Right ventricle myocardium inferior (tissue), 1 donor: ENCODE data around the gene TTLL4. TPM values are rescaled to one million over a fixed set of nuclear protein-coding genes. Genes with fewer than 3 reads are reported as not detected.
A peak's percentile ranks its signal among the peaks of the same experiment; 100 is the strongest.

Experiments
- ATAC-seq: fragments of 200-7000 bp; cut with Tn5 transposase; one replicate; pipeline ENCODE4 v1.9.1; 2020; ENCODE audit warnings: mild to moderate bottlenecking, moderate library complexity
- DNase-seq: peaks from one replicate; pipeline ENCODE4 v3.0.0; 2021; ENCODE audit errors: missing footprints
- intact Hi-C: fragments of 100-400 bp; cut with DNase I; formaldehyde crosslinking; loops from one replicate; pipeline ENCODE4 v1.11.0; 2022
- total RNA-seq: library from RNA; stranded (reverse); fragmentation: NEBNext Ultra II Directional; extraction: Animal tissue kit (Norgen Biotek cat#: 25700); gene quantifications from one replicate; pipeline ENCODE4 v1.2.1, GENCODE V29; 2021
- donor health status: DM: no; HTN: yes; CAD: no; lungs with severe emphysema.

TTLL4 gene
- total RNA-seq, 1 donor from 2014 or later: 8.4 TPM

DNA sequence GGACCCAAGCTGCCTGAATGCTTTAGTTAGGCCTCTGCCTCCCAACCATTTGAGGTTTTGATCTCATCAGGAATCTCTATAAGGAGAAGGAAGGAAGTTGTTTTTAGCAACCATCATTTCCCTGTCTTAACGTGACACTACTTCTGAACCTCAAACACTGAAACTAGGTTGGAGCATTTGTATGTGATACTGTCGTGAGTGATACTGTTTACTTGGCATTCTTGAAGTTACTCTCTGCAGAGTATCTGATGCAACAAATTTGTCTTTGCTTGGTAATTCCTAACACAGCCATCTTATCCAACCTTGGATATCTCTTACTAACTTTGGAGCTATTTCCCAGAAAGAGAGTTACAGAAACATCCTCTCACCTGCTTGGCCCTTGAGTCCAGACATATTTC lies 22.1 kb downstream of the TTLL4 start:
- intact Hi-C loops: no loop called here
- no peak for DNase-seq
- ATAC-seq: no peak

DNA sequence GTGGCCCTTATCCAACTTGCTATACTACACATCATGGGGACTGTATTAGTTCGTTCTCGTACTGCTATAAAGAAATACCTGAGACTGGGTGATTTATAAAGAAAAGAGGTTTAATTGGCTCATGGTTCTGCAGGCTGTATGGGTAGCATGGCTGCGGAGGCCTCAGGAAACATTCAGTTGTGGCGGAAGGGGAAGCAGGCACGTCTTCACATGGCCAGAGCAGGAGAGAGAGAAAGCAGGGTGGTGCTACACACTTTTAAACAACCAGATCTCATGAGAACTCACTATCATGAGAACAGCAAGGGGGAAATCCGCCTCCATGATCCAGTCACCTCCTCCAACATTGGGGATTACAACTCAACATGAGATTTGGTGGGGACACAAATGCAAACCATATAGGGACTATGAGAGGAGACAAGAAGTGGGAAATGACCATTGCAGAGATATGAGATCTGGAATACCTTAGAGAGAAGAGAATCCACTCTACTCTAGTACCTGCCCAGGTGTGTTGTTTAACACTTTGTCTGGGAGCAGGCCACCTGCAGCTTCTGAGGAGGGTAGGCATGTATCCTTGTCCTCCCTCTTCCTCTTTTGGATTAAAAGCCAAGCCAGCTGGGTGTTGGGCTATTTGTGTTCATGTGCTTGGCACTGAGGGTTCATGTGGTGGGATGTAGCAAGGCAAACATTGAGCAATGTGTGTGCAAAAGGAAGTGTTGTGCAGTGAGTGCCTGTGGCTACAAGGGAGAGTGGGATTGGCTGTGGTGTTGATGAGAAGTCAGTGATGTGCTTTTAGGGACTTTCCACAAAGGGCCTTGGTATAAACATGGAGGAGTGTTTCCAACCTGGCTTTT lies 22.8 kb downstream of the TTLL4 start:
- intact Hi-C loops: no loop called here
- DNase-seq: peak; percentile 66

DNA sequence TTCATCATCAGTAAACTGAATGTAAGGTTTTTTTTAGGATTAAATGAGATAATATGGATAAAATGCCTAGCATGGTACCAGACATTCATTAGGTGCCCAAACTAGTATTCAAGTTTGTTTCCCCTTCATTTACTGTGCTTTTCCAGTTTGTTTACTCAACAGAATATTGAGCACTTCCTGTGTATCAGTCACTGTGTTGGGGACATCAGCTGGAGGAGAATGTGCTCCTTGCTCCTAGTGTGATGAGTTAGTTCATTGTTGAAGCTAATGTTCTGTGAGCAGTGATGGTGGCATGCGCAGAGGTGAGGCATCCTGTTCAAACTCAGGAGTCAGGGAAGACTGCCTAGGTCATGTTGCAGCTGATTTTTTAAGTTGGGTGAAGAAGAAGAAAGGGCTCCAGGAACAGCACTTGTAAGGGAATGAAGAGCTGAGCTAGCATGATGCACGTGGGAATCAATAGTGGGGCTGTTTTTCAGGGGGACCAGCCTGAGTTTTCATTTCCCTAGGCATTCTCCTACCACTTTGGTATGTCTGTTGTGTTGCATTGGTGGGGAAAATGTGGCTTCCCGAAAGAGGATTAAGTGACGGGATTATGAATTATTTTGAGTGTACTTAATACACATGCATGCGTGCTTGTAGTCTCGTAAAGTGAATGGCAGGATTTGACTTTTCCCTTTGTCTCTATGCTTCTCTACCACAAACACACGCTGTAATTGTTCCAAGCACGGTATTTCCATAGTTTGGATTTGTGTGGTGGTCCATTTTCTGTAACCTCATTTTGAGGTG lies 23.7 kb downstream of the TTLL4 start:
- no peak for DNase-seq
- no peak for ATAC-seq
- intact Hi-C loops: no loop called here

More for the DNA sequence above, 22.8 kb downstream of the TTLL4 start:
- peak; percentile 50 for ATAC-seq

DNA sequence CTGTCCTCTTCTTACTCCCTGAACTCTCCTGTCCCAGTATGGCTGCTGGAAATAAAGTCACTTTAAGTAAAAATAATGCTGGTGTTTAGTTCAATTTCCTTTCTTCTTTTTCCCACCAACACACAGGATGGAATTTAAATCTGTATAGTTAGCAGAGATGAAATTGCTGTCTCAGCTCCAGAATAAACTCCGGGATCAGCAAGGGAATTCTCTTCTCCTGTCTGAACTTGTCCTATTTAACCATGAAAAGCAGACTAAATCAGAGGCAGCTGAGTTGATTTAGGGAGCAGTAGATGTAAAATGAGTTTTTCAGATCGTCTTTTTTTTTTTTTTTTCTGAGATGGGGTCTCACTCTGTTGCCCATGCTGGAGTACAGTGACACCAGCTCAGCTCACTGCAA lies 25.9 kb downstream of the TTLL4 start:
- intact Hi-C loops: no loop called here
- DNase-seq: no peak
- no peak for ATAC-seq

DNA sequence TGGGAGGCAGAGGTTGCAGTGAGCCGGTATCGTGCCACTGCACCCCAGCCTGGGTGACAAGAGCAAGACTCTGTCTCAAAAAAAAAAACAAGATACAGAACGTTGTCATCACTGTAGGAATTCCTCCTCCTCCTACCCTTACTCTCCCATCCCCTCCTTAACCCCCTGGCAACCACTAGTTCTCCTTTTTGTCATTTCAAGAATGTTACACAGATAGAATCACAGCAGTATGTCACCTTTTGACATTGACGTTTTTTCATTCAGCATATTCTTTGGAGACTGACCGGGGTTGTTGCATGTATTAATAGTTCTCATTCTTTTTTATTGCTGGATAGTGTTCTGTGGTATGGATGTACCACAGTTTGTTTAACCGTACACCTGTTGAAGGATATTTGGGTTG lies 32.4 kb downstream of the TTLL4 start:
- intact Hi-C loops: no loop called here
- ATAC-seq: no peak
- no peak for DNase-seq

DNA sequence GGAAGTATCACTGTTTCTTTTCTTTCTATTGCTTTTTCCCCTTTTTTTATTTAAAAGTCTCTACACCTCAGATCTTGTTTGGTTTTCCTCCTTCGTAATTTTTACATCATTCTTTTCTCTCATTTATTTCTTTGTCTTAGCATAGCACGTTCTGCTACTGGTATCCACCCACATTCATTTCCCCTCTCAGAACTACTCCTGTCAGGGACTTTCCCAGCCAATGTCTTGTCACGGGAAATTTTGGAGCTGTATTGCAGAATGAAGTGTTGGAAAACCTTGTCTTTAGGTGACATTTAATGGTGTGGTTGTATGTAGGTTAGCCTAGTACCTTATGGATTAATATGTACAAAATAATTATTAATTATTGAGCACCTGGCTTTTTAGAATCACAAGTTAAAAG lies 34.0 kb downstream of the TTLL4 start:
- no peak for DNase-seq
- intact Hi-C loops: no loop called here
- no peak for ATAC-seq

DNA sequence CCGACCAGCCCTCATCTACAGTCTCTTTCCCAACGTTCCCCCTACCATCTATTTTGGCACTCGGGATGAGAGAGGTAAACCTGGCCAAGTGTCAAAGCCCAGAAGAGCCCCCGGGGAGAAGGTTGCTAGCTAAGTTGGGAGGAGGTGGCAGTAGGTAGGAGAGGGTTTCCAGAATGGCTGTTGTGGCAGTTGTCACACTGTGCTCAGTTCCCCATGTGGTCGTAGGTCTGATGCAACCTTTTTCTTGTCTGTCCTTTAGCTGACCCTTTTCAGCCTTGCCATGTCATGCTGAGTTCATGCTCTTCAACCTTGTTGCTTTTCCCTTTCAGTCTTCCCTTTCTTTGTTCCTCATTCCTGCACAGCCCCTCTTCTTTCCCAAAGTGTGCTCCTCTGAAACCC lies 34.5 kb downstream of the TTLL4 start:
- intact Hi-C loops: no loop called here
- ATAC-seq (peak; percentile 68), DNase-seq (no peak)

DNA sequence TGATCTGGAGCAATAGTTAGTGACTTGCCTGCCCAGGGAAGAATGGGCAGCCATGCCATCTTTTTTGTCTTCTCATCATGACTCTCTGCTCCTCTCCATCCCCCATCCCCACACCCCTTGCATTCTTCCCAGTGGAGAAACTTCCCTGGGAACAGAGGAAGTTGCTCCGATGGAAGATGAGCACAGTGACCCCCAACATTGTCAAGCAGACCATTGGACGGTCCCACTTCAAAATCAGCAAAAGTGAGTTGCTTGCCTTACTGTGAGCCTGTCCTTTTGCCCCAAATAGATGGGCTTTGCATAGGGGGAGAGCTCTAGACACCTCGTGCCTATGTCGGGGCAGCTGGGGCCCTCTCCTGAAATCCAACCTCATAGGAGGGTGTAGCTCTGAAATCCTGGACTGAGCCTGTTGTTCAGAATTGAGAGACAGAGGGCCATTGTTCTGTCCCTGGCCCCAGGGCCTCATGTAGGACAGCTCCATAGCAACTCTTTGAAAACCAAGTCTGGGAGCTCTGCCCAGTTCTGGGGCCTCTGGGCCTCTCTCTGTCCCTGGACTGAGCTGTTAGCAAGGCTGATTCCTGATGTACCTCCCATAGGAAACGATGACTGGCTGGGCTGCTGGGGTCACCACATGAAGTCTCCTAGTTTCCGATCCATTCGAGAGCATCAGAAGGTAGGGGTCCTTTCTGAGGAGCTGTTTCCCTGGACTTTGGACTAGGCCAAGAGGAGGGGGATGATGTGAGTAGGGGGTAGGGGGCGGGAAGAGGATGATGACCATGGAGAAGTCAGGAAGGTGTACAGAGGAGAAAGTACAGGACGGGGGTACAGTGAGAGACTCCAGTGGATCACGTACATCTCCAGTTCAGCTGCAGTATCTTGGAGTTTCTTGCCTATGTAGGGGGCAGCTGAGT lies 35.2 kb downstream of the TTLL4 start:
- ATAC-seq: peak; percentile 98
- intact Hi-C loops: no loop called here
- DNase-seq: peak; percentile 87

DNA sequence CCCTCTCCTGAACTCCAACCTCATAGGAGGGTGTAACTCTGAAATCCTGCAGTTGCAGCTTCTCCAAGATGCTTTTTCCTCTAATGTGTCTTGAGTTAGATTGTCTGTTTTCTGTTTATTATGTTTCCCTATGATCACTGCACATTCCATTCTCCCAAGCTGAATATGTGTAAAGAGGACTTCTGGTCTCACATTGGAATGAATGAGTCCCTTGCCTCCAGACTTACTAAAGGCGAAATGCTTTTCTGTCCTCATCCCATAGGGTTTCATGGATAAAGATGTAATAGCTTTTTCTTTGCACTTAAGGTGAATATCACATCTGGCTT lies 35.8 kb downstream of the TTLL4 start:
- intact Hi-C loops: no loop called here
- DNase-seq: no peak
- no peak for ATAC-seq

DNA sequence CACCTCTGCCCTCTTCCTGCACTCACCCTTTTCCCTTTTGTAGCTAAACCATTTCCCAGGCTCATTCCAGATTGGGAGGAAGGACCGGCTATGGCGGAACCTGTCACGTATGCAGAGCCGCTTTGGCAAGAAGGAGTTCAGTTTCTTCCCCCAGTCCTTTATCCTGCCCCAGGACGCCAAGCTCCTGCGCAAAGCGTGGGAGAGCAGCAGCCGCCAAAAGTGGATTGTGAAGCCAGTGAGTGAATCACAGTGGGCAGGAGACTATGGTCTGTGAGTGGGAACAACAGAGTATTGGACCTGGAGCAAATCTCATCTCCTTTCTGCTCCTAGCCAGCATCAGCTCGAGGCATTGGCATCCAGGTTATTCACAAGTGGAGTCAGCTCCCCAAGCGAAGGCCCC lies 36.3 kb downstream of the TTLL4 start:
- DNase-seq (no peak), ATAC-seq (peak; percentile 23)
- intact Hi-C loops: no loop called here

DNA sequence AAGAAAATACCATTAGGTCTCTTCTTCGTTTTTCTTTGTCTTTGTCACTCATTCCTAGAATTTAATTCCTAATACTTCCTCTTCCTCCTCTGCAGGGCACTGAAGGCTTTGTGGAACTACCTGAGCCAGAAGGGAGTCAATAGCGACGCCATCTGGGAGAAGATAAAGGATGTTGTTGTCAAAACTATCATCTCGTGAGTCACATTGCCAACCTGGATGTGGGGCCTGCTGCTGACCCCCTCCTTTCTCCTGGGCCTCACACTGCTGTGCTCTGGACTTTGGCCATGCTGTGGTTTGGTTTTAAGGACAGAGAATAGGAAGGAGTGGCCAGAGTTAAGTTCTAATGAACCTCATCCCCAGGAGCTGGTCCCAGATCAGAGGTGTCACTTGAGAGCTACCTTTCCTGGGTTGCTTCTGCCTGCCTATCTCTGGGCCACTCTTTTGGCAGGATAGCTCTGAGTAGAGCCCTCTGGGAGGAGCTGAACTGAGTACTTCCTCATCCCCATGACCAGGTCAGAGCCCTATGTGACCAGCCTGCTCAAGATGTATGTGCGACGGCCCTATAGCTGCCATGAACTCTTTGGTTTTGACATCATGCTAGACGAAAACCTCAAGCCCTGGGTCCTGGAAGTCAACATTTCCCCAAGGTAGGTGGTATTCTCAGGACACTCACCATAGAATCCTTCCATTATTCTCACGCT lies 38.3 kb downstream of the TTLL4 start:
- intact Hi-C loops: no loop called here
- no peak for DNase-seq

DNA sequence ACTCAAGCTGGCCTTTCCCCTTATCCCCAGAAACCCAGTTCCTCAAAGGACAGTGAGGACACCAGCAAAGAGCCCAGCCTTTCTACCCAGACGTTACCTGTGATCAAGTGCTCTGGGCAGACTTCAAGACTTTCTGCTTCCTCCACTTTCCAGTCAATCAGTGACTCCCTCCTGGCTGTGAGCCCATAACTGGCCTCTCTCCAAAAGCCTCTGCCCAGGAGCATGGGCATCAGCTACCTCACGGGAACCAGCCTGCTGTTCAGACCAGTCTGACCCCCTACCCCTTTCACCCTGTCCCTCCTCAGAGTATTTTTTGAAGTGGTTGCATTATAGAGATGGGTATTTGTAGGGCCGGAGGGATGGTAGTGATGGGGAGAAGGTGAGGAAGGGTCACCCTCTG lies 43.6 kb downstream of the TTLL4 start:
- ATAC-seq: no peak

More for the DNA sequence above, 38.3 kb downstream of the TTLL4 start:
- no peak for ATAC-seq

DNA sequence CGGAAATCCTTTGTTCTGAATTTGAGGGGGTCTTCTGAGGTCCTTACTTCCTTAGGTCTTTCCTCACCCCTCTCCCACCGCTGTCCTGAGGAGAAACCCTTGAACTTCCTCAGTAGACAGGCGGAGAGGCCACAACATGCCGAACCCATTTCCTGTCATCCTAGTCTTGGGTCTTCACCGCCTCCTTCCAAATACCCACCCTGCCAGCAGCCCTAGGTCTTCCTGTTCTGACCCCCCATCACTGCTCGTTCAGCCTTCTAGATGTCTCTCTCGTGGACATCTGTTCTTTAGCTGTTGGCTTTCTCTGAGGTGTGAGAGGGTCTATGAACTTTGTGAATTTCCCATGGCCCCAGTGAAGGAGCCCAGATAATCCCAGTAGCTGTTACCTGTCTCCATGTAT lies 44.1 kb downstream of the TTLL4 start:
- no peak for DNase-seq
- intact Hi-C loops: no loop called here
- ATAC-seq: no peak

More for the DNA sequence above, 43.6 kb downstream of the TTLL4 start:
- intact Hi-C loops: no loop called here
- no peak for DNase-seq

DNA sequence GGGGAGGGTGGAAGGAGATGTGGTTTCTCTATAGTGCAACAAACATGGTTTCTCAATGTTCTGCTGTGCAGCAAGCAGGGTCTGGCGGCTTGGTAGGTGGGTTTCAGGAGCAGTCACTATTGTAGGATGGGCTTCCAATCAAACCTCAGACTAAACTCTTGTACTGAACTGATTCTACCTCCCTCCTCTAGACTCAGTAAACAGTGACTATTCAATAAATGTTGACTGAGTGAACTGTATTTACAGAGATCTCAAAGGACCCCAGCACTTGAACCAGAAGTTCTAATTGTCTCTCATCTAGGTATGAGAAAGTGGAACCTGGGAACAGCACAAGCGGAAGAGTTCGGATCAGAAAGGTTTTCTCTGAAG lies 44.5 kb downstream of the TTLL4 start:
- ATAC-seq: no peak
- intact Hi-C loops: no loop called here

DNA sequence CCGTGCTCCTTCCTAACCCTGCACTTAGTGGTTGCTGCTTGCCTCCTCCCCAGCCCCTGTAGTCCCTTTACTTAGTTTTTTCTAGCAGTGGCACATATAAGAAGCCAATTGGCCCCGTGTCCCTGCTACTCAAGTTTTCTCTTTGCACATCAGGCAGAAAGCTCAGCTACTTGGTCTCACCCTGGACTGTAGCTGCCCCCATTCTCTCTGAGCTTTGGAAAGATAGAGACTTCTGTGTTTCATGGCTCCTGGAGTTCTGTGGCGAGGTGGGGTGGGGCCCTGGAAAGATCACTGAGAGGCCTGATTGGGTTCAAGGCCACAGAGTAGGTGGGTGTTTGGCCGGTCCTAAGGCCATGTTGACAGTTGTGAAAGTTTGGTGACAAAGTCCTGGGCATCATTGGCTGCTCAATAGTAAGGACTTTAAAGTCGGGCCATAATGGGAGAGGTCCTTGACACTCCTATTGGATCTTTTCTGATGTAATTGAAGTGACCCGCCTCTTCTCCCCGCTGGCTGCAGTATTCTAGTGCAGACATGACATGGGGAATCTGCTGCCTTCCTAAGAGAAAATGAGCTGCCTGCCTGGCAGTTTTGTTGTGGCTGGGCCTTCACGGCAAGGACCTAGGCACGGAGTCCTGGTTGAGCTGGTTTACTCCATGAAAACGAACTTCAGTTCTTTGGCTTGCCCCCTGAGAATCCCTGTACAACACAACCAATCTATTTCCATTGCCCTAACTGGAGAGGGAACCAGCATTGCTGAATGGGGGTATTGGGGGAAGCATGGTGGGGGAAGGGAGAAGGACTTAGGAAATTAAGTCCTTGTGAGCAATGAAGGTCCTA lies 45.2 kb downstream of the TTLL4 start:
- DNase-seq (no peak), ATAC-seq (no peak)
- intact Hi-C loops: no loop called here

More for the DNA sequence above, 44.5 kb downstream of the TTLL4 start:
- DNase-seq: no peak

DNA sequence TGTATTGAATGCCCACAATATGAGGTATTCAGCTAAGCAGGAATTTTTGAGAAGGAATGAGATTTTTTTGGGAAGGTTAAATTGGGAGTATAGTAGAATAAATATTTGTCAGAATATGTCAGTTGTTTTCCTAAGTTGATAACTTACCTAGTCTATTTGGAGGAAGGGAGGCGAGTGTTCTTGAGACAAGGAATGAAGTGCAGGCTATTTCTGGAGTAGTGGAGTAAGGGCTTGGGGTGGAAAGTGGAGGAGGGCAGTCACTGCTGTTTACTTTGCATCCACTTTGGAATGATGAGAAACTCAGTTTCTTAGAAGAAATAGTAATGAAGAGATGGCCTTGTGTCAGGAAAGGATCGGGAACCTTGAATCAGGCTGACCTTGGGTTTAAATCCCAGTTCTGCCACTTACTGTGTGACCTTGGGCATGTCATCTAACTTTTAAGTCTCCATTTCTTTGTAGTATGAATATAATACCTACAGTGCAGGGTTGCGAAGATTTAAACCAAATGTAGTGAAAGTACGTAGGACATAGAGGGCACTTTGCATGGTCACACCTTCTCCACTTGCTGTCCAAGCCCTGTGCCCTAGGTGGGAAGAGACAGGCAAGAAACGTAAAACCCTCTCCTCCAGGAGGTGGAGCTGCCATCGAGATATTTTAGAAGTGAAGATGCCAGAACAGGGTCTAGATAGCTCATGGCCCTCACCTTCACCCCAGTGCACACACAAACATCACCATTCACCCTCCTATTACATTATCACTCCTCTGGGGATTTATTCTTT lies 46.2 kb downstream of the TTLL4 start:
- intact Hi-C loops: no loop called here
- DNase-seq (no peak), ATAC-seq (no peak)

DNA sequence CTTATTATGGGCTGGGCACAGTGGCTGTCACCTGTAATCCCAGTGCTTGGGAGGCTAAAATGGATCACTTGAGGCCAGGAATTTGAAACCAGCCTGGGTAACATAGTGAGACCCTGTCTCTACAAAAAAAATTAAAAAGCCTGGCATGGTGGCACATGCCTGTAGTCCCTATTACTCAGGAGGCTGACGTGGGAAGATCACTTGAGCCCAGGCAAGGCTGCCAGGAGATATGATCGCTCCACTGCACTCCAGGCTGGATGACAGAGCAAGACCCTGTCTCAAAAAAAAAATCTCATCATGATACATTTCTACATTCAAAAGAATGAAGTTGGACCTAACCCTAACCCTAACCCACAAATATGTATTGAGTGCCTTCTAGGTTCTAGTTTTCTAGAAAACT lies 51.2 kb downstream of the TTLL4 start:
- ATAC-seq: no peak
- DNase-seq: no peak
- intact Hi-C loops: no loop called here
